ENCODE measurements around the gene FAAP20. TPM values are rescaled to one million over a fixed set of nuclear protein-coding genes. Genes with fewer than 3 reads are reported as not detected.

Gene FAAP20
- total RNA-seq, 1 experiment from 2014 or later, result 119 TPM

DNA sequence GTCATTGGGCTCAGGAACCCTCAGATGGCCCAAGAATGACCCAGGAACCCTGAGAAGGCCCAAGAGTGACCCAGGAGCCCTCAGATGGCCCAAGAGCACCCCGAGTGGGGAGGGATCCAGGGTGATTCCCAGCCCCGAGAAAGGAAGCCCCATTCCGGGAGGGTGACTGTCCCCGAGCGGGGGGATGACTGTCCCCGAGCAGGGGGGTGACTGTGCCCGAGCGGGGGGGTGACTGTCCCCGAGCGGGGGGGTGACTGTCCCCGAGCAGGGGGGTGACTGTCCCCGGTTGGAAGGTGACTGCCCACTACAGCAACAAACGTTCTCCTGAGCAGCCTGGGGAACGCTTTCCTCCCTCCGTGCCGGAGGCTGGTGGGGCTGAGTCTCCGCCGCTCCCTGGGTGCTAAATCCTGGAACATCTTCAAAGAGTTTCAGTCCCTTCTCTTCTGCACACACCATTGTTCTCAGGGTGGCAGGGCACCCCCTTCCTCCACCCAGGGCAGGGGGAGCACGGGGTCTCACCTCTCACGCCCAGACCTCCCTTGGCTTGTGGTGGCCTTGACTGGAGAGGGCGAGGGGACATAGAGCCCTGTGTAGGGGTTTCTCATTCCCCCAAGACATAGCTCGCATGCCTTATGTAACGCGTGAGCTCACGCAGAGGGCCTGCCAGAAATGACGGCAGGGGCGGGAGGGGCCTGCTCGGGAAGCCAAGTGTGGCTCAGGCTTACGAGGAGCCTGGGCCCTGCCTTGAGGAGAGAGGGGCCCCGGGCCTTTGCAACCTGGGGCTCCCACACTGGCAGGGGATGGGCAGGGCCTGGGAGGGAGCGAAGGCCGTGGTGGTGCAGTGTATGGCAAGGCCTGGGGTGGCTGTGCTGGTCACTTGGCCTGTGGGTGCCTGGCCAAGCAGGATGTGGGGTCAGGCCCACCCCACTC, 19.3 kb upstream of the FAAP20 start:
- H3K23ac ChIP-seq (ENCODE audit: insufficient read length, low read depth, low read length), result no peak overlapping the region
- H3K4me2 ChIP-seq (ENCODE audit: insufficient read depth, insufficient read length, low read length), result no peak overlapping the region
- Mint-ChIP-seq H3K27ac (no peak overlapping the region), H3K36me3 (ENCODE audit: insufficient read depth in 1 of 3, low read depth in 3 of 3) (no peaks in the 10 kb centered on the region; a peak in 1 of 7 replicates), H3K9me3 (0 out of 5 replicates have a peak, but pooled peaks cover 0 to under 1% of the 10 kb centered on the region in 2 experiments), H3K4me1 (peaks cover 7 to 18% of the 10 kb centered on the region in 2 experiments), H3K27me3 (ENCODE audit: low read depth) (peaks cover 3% of the 10 kb centered on the region), H3K4me3 (no peak overlapping the region)
- no peak overlapping the region for H2AK5ac ChIP-seq (ENCODE audit: insufficient read length, low read length)
- H3K23me2 ChIP-seq (ENCODE audit: insufficient read length, low read depth, low read length, poor library complexity, severe bottlenecking), result no peaks in the 10 kb centered on the region
- no peaks in the 10 kb centered on the region for H3K9me3 ChIP-seq (ENCODE audit: control insufficient read depth, low read depth, low read length)
- no peak for TF ChIP-seq CTCF (conservative IDR thresholded peaks at IDR 0.05)
- H2BK5ac ChIP-seq (ENCODE audit: insufficient read length, low read length), result no peak overlapping the region
- H3K56ac ChIP-seq (ENCODE audit: insufficient read length, low read depth, low read length), result no peak overlapping the region
- no CpG with 5 or more reads among the region's 32 CpGs for WGBS (ENCODE audit: extremely low coverage, insufficient read length, low lambda C conversion rate)
- peak overlapping the region; percentile 77 for H4K91ac ChIP-seq (ENCODE audit: insufficient read length, low read depth, low read length)
- H2BK15ac ChIP-seq (ENCODE audit: low read depth, low read length), result 0 out of 2 replicates have a peak overlapping the region, but pooled peaks have one; percentile 71
- no peak overlapping the region for H4K5ac ChIP-seq (ENCODE audit: insufficient read length, low read depth, low read length)
- no peaks in the 10 kb centered on the region for H3K79me1 ChIP-seq (ENCODE audit: insufficient read depth, low read depth, low read length, poor library complexity, severe bottlenecking)
- no peaks in the 10 kb centered on the region for H3K79me2 ChIP-seq (ENCODE audit: insufficient read depth, low read length)
- H2AFZ ChIP-seq (ENCODE audit: low read length), result no peak overlapping the region
- H4K20me1 ChIP-seq (ENCODE audit: control insufficient read depth, insufficient read depth, insufficient read length), result no peaks in the 10 kb centered on the region
- no peak overlapping the region for H3K27ac ChIP-seq (ENCODE audit: insufficient read length, low read depth, low read length)
- H3K4me1 ChIP-seq (ENCODE audit: insufficient read depth, low read length), result no peaks in the 10 kb centered on the region
- peak overlapping the region; percentile 99; the same call in 1 of the 2 replicates for H3K14ac ChIP-seq (ENCODE audit: insufficient read depth, low read length)
- peak overlapping the region; percentile 14 for H2BK120ac ChIP-seq (ENCODE audit: low read depth, low read length, poor library complexity, severe bottlenecking)
- peak overlapping the region; percentile 61 for H3K4ac ChIP-seq (ENCODE audit: low read depth, low read length)
- H3T11ph ChIP-seq (ENCODE audit: low read length), result no peak overlapping the region
- H2BK20ac ChIP-seq (ENCODE audit: low read depth, low read length, poor library complexity, severe bottlenecking), result no peak overlapping the region
- no peaks in the 10 kb centered on the region for H3K27me3 ChIP-seq (ENCODE audit: insufficient read depth, low read length)
- no peak overlapping the region for H2BK12ac ChIP-seq (ENCODE audit: insufficient read length, low read depth, low read length)
- no peak overlapping the region for H4K8ac ChIP-seq (replicated peaks; ENCODE audit: insufficient read length, low read depth, low read length)
- no peak overlapping the region for H3K9ac ChIP-seq (ENCODE audit: extremely low read depth, insufficient read length, low read length)
- DNase-seq, result no peak
- H3K18ac ChIP-seq (ENCODE audit: insufficient read length, low read depth, low read length), result peak overlapping the region; percentile 98

Data from H9 (cell line).